GM12878 (cell line): Measurements from ENCODE around the gene EIF4E2. TPM values are rescaled to one million over a fixed set of nuclear protein-coding genes. Genes with fewer than 3 reads are reported as not detected.

Experiments used
- ATAC-seq: fragments of 200-7000 bp; cut with Tn5 transposase; 3 replicates; pipeline ENCODE4 v1.9.1; 2020; ENCODE audit warnings: mild to moderate bottlenecking, moderate library complexity
- BruUV-seq: library from RNA; stranded (reverse); fragments of 400-500 nt; replicated peaks from 2 replicates; lab custom pipeline; 2021; lab: Mats Ljungman, UMichigan
- CTCF ChIA-PET: fragments of 300-600 bp; sonication (Branson Sonifier 250); formaldehyde crosslinking; extraction: SDS; loops from one replicate; lab custom pipeline; 2021; ENCODE audit warnings: inconsistent platforms; lab: Yijun Ruan, JAX
- POLR2A ChIA-PET: fragments of 350-600 bp; formaldehyde crosslinking; extraction: SDS; loops from one replicate; lab custom pipeline; 2021; ENCODE audit warnings: inconsistent platforms; lab: Charles Lee
- RAD21 ChIA-PET: fragments of 300-600 bp; sonication (Branson Sonifier 250); formaldehyde crosslinking; loops from one replicate; lab custom pipeline; 2023; ENCODE audit warnings: antibody characterized with exemption; ENCODE audit not compliant: unreplicated experiment; lab: Charles Lee
- SMC1A ChIA-PET: fragments of 300-600 bp; sonication (Branson Sonifier 250); formaldehyde crosslinking; loops from one replicate; lab custom pipeline; 2023; ENCODE audit not compliant: unreplicated experiment, uncharacterized antibody; lab: Charles Lee
- DNase-seq: peaks from one replicate; pipeline ENCODE4 v3.0.0-alpha.2; 2011; ENCODE audit warnings: low read depth, low spot score
- FAIRE-seq: peaks from 3 replicates; lab custom pipeline; 2011; peaks lifted over from hg19 to GRCh38; lab: Jason Lieb, UNC
- H2AFZ ChIP-seq: 2 replicates; pipeline ENCODE4 v1.6.0; 2011; ENCODE audit warnings: low read depth, low read length, control low read depth; ENCODE audit not compliant: control insufficient read depth
- H3K27ac ChIP-seq: 2 replicates; pipeline ENCODE4 v1.5.1; 2011; ENCODE audit warnings: control low read depth; ENCODE audit not compliant: control insufficient read depth, insufficient read depth
- H3K27me3 ChIP-seq, 2 experiments: replicated peaks in 1 of 2; 2 replicates each; pipeline versions ENCODE4 v1.6.0 to v1.6.1; 2011; ENCODE audit warnings: low read length in 1 of 2; ENCODE audit not compliant: control insufficient read depth in 2 of 2, insufficient read depth in 2 of 2
- H3K36me3 ChIP-seq, 2 experiments: 2 replicates each; pipeline ENCODE4 v1.5.1; 2011; ENCODE audit warnings: low read length in 1 of 2; ENCODE audit not compliant: control insufficient read depth in 2 of 2, insufficient read depth in 2 of 2
- H3K4me1 ChIP-seq: 2 replicates; pipeline ENCODE4 v1.6.1; 2011; ENCODE audit warnings: mild to moderate bottlenecking, low read length, moderate library complexity, mixed read lengths; ENCODE audit not compliant: control insufficient read depth, insufficient read depth
- H3K4me2 ChIP-seq: 2 replicates; pipeline ENCODE4 v1.6.0; 2011; ENCODE audit warnings: control low read depth; ENCODE audit not compliant: control insufficient read depth, insufficient read depth
- H3K4me3 ChIP-seq: fragments of 200-600 bp; sonication (generic); 2 replicates; pipeline ENCODE4 v1.5.1; 2016
- H3K79me2 ChIP-seq: 2 replicates; pipeline ENCODE4 v1.6.0; 2011; ENCODE audit warnings: low read length; ENCODE audit not compliant: control insufficient read depth, insufficient read depth
- H3K9ac ChIP-seq: 2 replicates; pipeline ENCODE4 v1.8.0; 2011; ENCODE audit warnings: low read length, control low read depth, mixed read lengths; ENCODE audit not compliant: control insufficient read depth, insufficient read depth
- H3K9me3 ChIP-seq: replicated peaks from 3 replicates; pipeline ENCODE4 v1.5.1; 2011; ENCODE audit warnings: mild to moderate bottlenecking, low read length; ENCODE audit not compliant: control insufficient read depth, insufficient read depth
- H4K20me1 ChIP-seq: 2 replicates; pipeline ENCODE4 v1.6.0; 2011; ENCODE audit not compliant: control insufficient read depth, insufficient read depth
- FOXK2 ChIP-seq: fragments of 450-650 bp; IDR thresholded peaks from 2 replicates; pipeline ENCODE4 v1.6.1; 2017; ENCODE audit warnings: mild to moderate bottlenecking, moderate library complexity
- IKZF1 ChIP-seq: fragments of 450-650 bp; conservative IDR thresholded peaks from 2 replicates; pipeline ENCODE4 v1.6.1; 2017; ENCODE audit warnings: antibody characterized with exemption, mild to moderate bottlenecking
- IRF4 ChIP-seq: IDR thresholded peaks from 2 replicates; pipeline ENCODE4 v1.6.1; 2011; ENCODE audit warnings: low read depth, low read length
- NKRF ChIP-seq: fragments of 450-650 bp; conservative IDR thresholded peaks from 2 replicates; pipeline ENCODE4 v1.6.1; 2017; ENCODE audit warnings: mild to moderate bottlenecking, moderate library complexity
- RBBP5 ChIP-seq: fragments of 200-600 bp; sonication (generic); conservative IDR thresholded peaks from 2 replicates; pipeline ENCODE4 v1.6.1; 2016
- TBL1XR1 ChIP-seq: IDR thresholded peaks from 2 replicates; pipeline ENCODE4 v1.6.1; 2012; ENCODE audit warnings: low read depth, low read length, improper control_type of control experiment
- ZZZ3 ChIP-seq: IDR thresholded peaks from 2 replicates; pipeline ENCODE4 v1.6.1; 2011; ENCODE audit warnings: low read depth; ENCODE audit not compliant: control insufficient read depth, insufficient read length
- WGBS: methylation state at CpG from one replicate; pipeline ENCODE4 v1.1.6; 2016; ENCODE audit warnings: low lambda C conversion rate; ENCODE audit not compliant: insufficient replicate concordance, insufficient coverage; ENCODE audit errors: missing lambda C conversion rate; 5-methylcytosine and 5-hydroxymethylcytosine counted together
- in situ Hi-C: fragments of 300-500 bp; cut with MboI; formaldehyde crosslinking; loops from 9 replicates; pipeline ENCODE4 v1.14.3; 2018; ENCODE audit warnings: mixed read lengths
- intact Hi-C: fragments of 100-400 bp; cut with micrococcal nuclease; formaldehyde crosslinking; loops from one replicate; pipeline ENCODE4 v1.14.2; 2022; ENCODE audit not compliant: unreplicated experiment
- polyA plus RNA-seq, 11 experiments: library from polyadenylated mRNA; depleted of rRNA in 4 of 11; unstranded in 6 of 11; stranded (reverse) in 5 of 11; fragments of >200 nt; fragmentation: Nextera tagmentation in 4 of 11; fragmentation: Illumina TruSeq in 1 of 11; extraction: Ambion mirVana in 4 of 11; extraction: Trizol in 1 of 11; gene quantifications; 1 replicate in 1 of 11; 2 replicates in 10 of 11; pipeline versions ENCODE4 v1.2.1 to v1.2.3, GENCODE V29; 2011 to 2016; ENCODE audit warnings: inconsistent platforms in 2 of 11, missing spikeins in 2 of 11, low read depth in 1 of 11
- total RNA-seq, 4 experiments: library from RNA; depleted of rRNA in 3 of 4; stranded (reverse); fragments of >200 nt in 3 of 4; fragmentation: Illumina TruSeq in 1 of 4; extraction: Trizol in 1 of 4; gene quantifications; 2 replicates each; pipeline versions ENCODE4 v1.2.1 to v1.2.3, GENCODE V29; 2013 to 2021
- TF ChIP-seq, protein P1 (sequence below): fragments of 450-650 bp; IDR thresholded peaks from 2 replicates; pipeline ENCODE4 v1.6.1; 2017; ENCODE audit warnings: borderline replicate concordance
- TF ChIP-seq, protein P2 (sequence below): fragments of 450-650 bp; IDR thresholded peaks from 2 replicates; pipeline ENCODE4 v1.6.1; 2017; ENCODE audit warnings: mild to moderate bottlenecking, moderate library complexity

EIF4E2 gene
- total and polyA plus RNA-seq, 10 of the 15 experiments (the other 5 are each of a cell fraction or from before 2014, with no cell fraction given): 56.1 to 158 (median 110) TPM

DNA sequence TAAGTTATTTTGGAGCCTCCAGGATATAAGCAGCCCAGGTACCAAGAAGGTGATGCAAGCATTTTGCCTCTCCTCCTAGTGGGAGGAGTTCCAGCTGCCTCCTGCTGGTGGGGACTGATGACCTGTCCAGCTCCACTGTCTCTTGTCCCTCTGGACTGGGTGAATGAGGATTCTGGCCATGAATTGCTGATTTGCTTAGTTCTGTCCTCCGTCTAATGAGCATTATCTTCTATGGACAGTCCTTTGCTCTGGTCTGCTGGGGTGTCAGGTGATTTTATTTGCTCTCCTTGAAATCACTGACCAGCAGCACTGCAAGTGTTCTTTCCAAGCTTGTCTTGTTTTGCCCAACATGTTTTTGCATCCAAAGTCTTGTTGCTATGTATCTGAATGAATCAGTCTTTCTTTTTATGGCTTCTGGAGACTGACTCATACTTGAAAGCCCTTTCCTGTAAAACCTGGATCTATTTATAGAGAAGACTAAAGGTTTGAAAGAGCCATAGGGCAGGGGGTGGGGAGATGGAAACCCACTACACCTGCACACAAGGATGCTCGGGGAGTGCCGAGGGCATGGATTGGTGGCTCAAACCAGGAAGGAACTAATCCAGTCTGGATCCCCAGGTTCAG is 42.4 kb downstream of the EIF4E2 start:
- DNase-seq (no peak), ATAC-seq (no peak), FAIRE-seq (no peak)
- no peak overlapping the region for H2AFZ ChIP-seq
- no TSS peak for BruUV-seq
- POLR2A ChIA-PET: no interaction called here
- SMC1A ChIA-PET: no interaction called here
- TF ChIP-seq, protein P1, sequence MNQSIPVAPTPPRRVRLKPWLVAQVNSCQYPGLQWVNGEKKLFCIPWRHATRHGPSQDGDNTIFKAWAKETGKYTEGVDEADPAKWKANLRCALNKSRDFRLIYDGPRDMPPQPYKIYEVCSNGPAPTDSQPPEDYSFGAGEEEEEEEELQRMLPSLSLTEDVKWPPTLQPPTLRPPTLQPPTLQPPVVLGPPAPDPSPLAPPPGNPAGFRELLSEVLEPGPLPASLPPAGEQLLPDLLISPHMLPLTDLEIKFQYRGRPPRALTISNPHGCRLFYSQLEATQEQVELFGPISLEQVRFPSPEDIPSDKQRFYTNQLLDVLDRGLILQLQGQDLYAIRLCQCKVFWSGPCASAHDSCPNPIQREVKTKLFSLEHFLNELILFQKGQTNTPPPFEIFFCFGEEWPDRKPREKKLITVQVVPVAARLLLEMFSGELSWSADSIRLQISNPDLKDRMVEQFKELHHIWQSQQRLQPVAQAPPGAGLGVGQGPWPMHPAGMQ: no peak
- no peak for TF ChIP-seq IKZF1
- TF ChIP-seq, protein P2, sequence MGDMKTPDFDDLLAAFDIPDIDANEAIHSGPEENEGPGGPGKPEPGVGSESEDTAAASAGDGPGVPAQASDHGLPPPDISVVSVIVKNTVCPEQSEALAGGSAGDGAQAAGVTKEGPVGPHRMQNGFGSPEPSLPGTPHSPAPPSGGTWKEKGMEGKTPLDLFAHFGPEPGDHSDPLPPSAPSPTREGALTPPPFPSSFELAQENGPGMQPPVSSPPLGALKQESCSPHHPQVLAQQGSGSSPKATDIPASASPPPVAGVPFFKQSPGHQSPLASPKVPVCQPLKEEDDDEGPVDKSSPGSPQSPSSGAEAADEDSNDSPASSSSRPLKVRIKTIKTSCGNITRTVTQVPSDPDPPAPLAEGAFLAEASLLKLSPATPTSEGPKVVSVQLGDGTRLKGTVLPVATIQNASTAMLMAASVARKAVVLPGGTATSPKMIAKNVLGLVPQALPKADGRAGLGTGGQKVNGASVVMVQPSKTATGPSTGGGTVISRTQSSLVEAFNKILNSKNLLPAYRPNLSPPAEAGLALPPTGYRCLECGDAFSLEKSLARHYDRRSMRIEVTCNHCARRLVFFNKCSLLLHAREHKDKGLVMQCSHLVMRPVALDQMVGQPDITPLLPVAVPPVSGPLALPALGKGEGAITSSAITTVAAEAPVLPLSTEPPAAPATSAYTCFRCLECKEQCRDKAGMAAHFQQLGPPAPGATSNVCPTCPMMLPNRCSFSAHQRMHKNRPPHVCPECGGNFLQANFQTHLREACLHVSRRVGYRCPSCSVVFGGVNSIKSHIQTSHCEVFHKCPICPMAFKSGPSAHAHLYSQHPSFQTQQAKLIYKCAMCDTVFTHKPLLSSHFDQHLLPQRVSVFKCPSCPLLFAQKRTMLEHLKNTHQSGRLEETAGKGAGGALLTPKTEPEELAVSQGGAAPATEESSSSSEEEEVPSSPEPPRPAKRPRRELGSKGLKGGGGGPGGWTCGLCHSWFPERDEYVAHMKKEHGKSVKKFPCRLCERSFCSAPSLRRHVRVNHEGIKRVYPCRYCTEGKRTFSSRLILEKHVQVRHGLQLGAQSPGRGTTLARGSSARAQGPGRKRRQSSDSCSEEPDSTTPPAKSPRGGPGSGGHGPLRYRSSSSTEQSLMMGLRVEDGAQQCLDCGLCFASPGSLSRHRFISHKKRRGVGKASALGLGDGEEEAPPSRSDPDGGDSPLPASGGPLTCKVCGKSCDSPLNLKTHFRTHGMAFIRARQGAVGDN: no peak
- no peak for TF ChIP-seq FOXK2
- no peak for TF ChIP-seq NKRF
- no peak for TF ChIP-seq IRF4
- TF ChIP-seq RBBP5: no peak
- no peak for TF ChIP-seq TBL1XR1
- no peak for TF ChIP-seq ZZZ3
- no peaks in the 10 kb centered on the region for H4K20me1 ChIP-seq
- no peaks in the 10 kb centered on the region for H3K9me3 ChIP-seq
- no peak overlapping the region for H3K27ac ChIP-seq
- in situ Hi-C loops (no loop called here), intact Hi-C loops (no loop called here)
- no peaks in the 10 kb centered on the region for H3K79me2 ChIP-seq
- CTCF ChIA-PET: interaction anchor here (1.8 kb wide), 1 partner anchor 12 kb away, joined by 8 read pairs; no protein-coding TSS in a partner anchor
- RAD21 ChIA-PET: no interaction called here
- H3K4me3 ChIP-seq: no peak overlapping the region
- no peaks in the 10 kb centered on the region for H3K27me3 ChIP-seq
- no peaks in the 10 kb centered on the region for H3K4me1 ChIP-seq
- H3K4me2 ChIP-seq: no peak overlapping the region
- 79% methylated on average over 3 of the region's 3 CpGs for WGBS
- no peaks in the 10 kb centered on the region for H3K36me3 ChIP-seq
- no peak overlapping the region for H3K9ac ChIP-seq
